Adipocyte (in vitro differentiated cells): ENCODE data around the gene GATA3.

ENCODE experiments used
- DNase-seq: peaks from one replicate; pipeline ENCODE4 v3.0.0-alpha.2; 2015; ENCODE audit warnings: low read depth
- H3K27me3 ChIP-seq: replicated peaks from 2 replicates; pipeline ENCODE4 v1.7.0; 2013; ENCODE audit warnings: mild to moderate bottlenecking, low read length, moderate library complexity; ENCODE audit not compliant: control insufficient read depth, insufficient read depth
- H3K36me3 ChIP-seq: 2 replicates; pipeline ENCODE4 v1.7.0; 2013; ENCODE audit warnings: low read length, mild to moderate bottlenecking, moderate library complexity; ENCODE audit not compliant: control insufficient read depth, insufficient read depth, severe bottlenecking
- H3K4me1 ChIP-seq: 2 replicates; pipeline ENCODE4 v1.7.0; 2013; ENCODE audit warnings: mild to moderate bottlenecking, low read length, moderate library complexity; ENCODE audit not compliant: control insufficient read depth, insufficient read depth
- H3K4me3 ChIP-seq: 2 replicates; pipeline ENCODE4 v1.7.0; 2013; ENCODE audit warnings: mild to moderate bottlenecking, low read length, moderate library complexity
- H3K9ac ChIP-seq: 2 replicates; pipeline ENCODE4 v1.7.0; 2013; ENCODE audit warnings: mild to moderate bottlenecking, low read length, moderate library complexity
- H3K9me3 ChIP-seq: 2 replicates; pipeline ENCODE4 v1.7.0; 2013; ENCODE audit warnings: mild to moderate bottlenecking, low read length, moderate library complexity; ENCODE audit not compliant: control insufficient read depth

The GATA3 gene

GRCh38 chr10:8114741-8115617 lies 60.5 kb downstream of the GATA3 start:
- Histone ChIP-seq H3K27me3 (no peaks in the 10 kb centered on the region), H3K4me1 (no peaks in the 10 kb centered on the region), H3K9me3 (no peaks in the 10 kb centered on the region), H3K9ac (no peak overlapping the region), H3K36me3 (no peaks in the 10 kb centered on the region), H3K4me3 (no peak overlapping the region)
- no peak for DNase-seq

- Histone ChIP-seq H3K4me3 (no peak overlapping the region), H3K4me1 (no peaks in the 10 kb centered on the region), H3K27me3 (no peaks in the 10 kb centered on the region), H3K36me3 (no peaks in the 10 kb centered on the region), H3K9ac (no peak overlapping the region), H3K9me3 (no peaks in the 10 kb centered on the region)
- DNase-seq = no peak
These were observed 61.1 kb downstream of the GATA3 start for GRCh38 chr10:8115618-8115980.

- no peaks in the 10 kb centered on the region for H3K9me3 ChIP-seq
- DNase-seq = no peak
- no peaks in the 10 kb centered on the region for H3K4me1 ChIP-seq
- H3K27me3 ChIP-seq = no peaks in the 10 kb centered on the region
- no peaks in the 10 kb centered on the region for H3K36me3 ChIP-seq
- H3K4me3 ChIP-seq = no peak overlapping the region
- no peak overlapping the region for H3K9ac ChIP-seq
These were observed 62.0 kb downstream of the GATA3 start for GRCh38 chr10:8116474-8116873.

DNA sequence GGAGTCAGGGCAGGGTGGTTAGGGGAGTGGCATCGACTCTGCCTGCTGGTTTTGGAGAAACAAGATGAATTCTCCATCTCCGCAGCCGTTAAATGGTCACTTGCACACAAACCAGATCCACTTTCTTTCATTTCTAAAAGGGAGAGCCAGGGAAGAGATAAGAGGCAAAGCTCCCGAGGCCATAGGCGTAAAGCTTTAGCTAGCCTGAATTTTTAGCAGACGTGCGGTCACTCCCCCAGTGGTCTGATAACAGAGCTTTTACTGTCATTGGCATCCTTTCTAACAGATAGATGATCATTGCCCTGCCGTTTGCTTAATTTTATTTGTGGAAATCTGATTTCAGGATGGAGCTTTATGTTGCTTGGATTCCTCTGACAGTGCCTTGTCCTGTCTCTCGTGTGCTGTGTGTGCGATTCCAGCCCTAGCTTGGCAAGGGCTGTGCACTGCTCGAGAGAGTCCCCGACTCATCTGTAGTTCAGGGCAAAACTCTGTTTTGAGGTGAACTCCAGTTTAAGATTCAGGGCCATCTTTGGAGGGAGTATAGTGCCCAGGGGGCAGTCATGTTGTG lies 62.5 kb downstream of the GATA3 start:
- H3K4me3 ChIP-seq = no peak overlapping the region
- H3K27me3 ChIP-seq = no peaks in the 10 kb centered on the region
- no peaks in the 10 kb centered on the region for H3K36me3 ChIP-seq
- no peak for DNase-seq
- no peaks in the 10 kb centered on the region for H3K9me3 ChIP-seq
- no peak overlapping the region for H3K9ac ChIP-seq
- no peaks in the 10 kb centered on the region for H3K4me1 ChIP-seq

DNA sequence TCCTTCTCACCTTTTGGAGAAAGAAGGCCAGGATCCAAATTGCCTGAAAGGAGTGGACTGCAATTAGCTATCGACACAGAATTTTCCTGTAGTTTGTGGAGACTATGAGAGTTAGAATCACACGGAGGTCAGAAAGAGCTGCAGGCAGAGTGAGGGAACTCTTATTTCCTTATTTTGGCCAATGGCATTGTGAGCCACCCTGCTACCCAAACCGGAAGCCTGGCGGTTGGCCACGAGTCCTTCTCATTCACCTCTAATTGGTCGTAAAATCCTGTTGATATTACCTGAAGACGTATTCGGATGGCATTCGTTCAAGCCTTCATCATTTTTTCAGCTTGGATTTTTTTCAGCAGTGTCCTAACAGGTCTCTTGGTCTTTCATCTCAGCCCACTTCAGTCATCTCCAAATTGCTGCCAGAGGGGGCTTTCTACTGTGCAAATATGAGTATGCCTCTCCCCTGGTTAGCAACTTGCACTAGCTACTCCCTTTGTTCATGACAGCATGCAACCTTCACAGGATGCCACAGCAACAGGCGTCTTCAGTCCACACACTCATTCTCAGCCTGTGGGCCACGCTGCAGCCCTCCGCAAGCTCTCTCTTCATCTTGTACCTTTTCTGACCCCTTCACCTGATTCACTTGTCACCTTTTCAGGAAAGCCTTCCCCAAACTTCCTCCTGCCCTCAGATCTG lies 66.9 kb downstream of the GATA3 start:
- Histone ChIP-seq H3K4me1 (no peaks in the 10 kb centered on the region), H3K9ac (no peak overlapping the region)
- no peak for DNase-seq

GRCh38 chr10:8122611-8123369 lies 68.3 kb downstream of the GATA3 start:
- no peak overlapping the region for H3K9ac ChIP-seq
- no peaks in the 10 kb centered on the region for H3K36me3 ChIP-seq
- no peaks in the 10 kb centered on the region for H3K4me1 ChIP-seq
- H3K4me3 ChIP-seq = no peak overlapping the region
- DNase-seq = no peak
- H3K9me3 ChIP-seq = no peaks in the 10 kb centered on the region
- H3K27me3 ChIP-seq = no peaks in the 10 kb centered on the region

More for the DNA sequence above, 66.9 kb downstream of the GATA3 start:
- no peaks in the 10 kb centered on the region for H3K9me3 ChIP-seq
- no peaks in the 10 kb centered on the region for H3K36me3 ChIP-seq
- no peak overlapping the region for H3K4me3 ChIP-seq
- H3K27me3 ChIP-seq = no peaks in the 10 kb centered on the region

DNA sequence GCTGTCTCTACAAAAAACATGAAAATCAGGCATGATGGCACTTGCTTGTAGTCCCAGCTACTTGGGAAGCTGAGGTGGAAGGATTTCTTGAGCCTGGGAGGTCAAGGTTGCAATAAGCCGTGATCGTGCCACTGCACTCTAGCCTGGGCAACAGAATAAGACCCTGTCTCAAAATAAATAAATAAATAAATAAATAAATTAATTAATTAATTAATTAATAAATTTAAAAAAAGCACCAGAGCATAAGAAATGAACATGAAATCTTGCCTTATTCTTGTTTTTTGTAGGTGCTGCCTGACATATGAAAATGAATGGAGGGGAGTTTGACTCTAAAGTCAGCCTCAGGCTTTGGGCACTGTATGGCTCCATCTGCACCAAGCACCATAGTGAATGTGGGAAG lies 69.9 kb downstream of the GATA3 start:
- no peak for DNase-seq
- Histone ChIP-seq H3K4me1 (no peaks in the 10 kb centered on the region), H3K4me3 (no peak overlapping the region), H3K9ac (no peak overlapping the region), H3K36me3 (no peaks in the 10 kb centered on the region), H3K27me3 (no peaks in the 10 kb centered on the region), H3K9me3 (no peaks in the 10 kb centered on the region)
